ENCODE data around the gene RABGAP1L. TPM values are rescaled to one million over a fixed set of nuclear protein-coding genes. Genes with fewer than 3 reads are reported as not detected.

RABGAP1L gene
- total and polyA plus RNA-seq, 2 of the 8 experiments (the other 6 are each of a cell fraction or from before 2014, with no cell fraction given) = 33.3 to 156 TPM

DNA sequence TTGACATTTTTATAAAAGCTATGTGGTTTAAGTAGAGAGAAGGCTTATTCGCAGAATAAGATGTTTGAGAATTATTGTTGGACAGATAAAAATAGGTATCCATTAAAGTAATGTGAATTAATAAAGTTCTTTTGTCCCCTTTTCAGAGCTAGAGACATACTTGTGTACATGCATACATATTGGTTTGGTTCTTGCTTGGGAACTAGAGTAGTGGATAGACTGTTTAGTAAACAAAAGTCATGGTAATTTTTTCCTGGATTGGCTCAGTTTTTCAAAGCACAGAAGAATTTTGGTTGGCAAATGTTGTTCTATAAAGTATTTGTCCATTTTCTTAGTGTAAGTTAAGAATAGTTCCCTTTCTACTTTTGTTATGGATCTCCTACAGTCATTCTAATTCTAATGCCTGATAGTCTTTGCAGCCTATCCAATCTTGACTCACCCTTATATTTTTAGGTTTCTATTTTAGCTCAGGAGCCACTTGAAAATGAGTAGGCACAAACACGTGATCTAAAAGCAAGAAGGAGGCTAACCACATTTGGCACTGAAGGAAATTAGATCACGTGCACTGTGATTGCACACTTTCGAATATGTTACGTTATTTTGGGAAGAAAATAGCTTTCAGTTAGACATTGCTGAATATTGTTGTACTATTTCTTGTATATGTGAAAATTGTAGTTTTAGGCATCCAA is 47.0 kb downstream of the RABGAP1L start:
- H2BK20ac ChIP-seq (ENCODE audit: low read length) = no peak overlapping the region
- no peak for TF ChIP-seq SUZ12 (IDR thresholded peaks at IDR 0.05; ENCODE audit: low read length)
- TF ChIP-seq SP1 (IDR thresholded peaks at IDR 0.05; ENCODE audit: low read depth, low read length) = no peak
- TF ChIP-seq GABPA (IDR thresholded peaks at IDR 0.05; ENCODE audit: borderline replicate concordance, insufficient read depth, low read length) = no peak
- no peak for TF ChIP-seq RNF2 (IDR thresholded peaks at IDR 0.05; ENCODE audit: borderline replicate concordance, low read depth, low read length, missing control alignments, poor library complexity, severe bottlenecking)
- TF ChIP-seq TAF7 (optimal IDR thresholded peaks at IDR 0.05; ENCODE audit: borderline replicate concordance, low read depth, low read length) = no peak
- no peak for TF ChIP-seq ZNF274 (IDR thresholded peaks at IDR 0.05; ENCODE audit: borderline replicate concordance, extremely low read depth, low read length)
- TF ChIP-seq NRF1 (IDR thresholded peaks at IDR 0.05; ENCODE audit: low read depth, low read length) = no peak
- no peak for TF ChIP-seq BACH1 (IDR thresholded peaks at IDR 0.05; ENCODE audit: low read length)
- no peak for TF ChIP-seq SIX5 (IDR thresholded peaks at IDR 0.05; ENCODE audit: low read depth, low read length)
- TF ChIP-seq, protein P1, sequence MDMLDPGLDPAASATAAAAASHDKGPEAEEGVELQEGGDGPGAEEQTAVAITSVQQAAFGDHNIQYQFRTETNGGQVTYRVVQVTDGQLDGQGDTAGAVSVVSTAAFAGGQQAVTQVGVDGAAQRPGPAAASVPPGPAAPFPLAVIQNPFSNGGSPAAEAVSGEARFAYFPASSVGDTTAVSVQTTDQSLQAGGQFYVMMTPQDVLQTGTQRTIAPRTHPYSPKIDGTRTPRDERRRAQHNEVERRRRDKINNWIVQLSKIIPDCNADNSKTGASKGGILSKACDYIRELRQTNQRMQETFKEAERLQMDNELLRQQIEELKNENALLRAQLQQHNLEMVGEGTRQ (IDR thresholded peaks at IDR 0.05; ENCODE audit: low read length) = no peak
- TF ChIP-seq CREB1 (IDR thresholded peaks at IDR 0.05) = no peak

More for the DNA sequence above, 47.0 kb downstream of the RABGAP1L start:
- no peaks in the 10 kb centered on the region for H3K23me2 ChIP-seq (ENCODE audit: low read depth, low read length)
- no peak overlapping the region for H2AFZ ChIP-seq (ENCODE audit: low read length)
- H2AK5ac ChIP-seq (ENCODE audit: low read depth, low read length) = no peak overlapping the region
- WGBS, 2 experiments (ENCODE audit: extremely low coverage in 1 of 2, insufficient coverage in 1 of 2, insufficient read length in 1 of 2, insufficient replicate concordance in 2 of 2, low coverage in 1 of 2, low lambda C conversion rate in 2 of 2, missing lambda C conversion rate in 1 of 2) = 85% methylated on average over 5 of the region's 5 CpGs; no CpG with 5 or more reads in 1 of the 2 experiments
- H3K79me2 ChIP-seq (ENCODE audit: control insufficient read depth in 1 of 2, insufficient read depth in 2 of 2, low read length in 2 of 2) = peaks cover 0 to 6% of the 10 kb centered on the region in 2 experiments; a peak in 1 of 4 replicates
- H2BK120ac ChIP-seq (replicated peaks; ENCODE audit: low read depth, low read length) = no peak overlapping the region
- H4K20me1 ChIP-seq (replicated peaks in 1 of 2; ENCODE audit: control insufficient read depth in 1 of 2, insufficient read depth in 2 of 2, low read length in 2 of 2) = no peaks in the 10 kb centered on the region
- no peak overlapping the region for H3K56ac ChIP-seq (replicated peaks; ENCODE audit: insufficient read length, low read depth, low read length)
- H3K79me1 ChIP-seq (ENCODE audit: low read depth, low read length) = no peaks in the 10 kb centered on the region
- H4K8ac ChIP-seq (ENCODE audit: extremely low read depth, insufficient read depth, low read length) = no peak overlapping the region
- H3K9me3 ChIP-seq (ENCODE audit: insufficient read depth in 2 of 2, low read depth in 1 of 2, low read length in 1 of 2) = no peaks in the 10 kb centered on the region
- POLR2A ChIA-PET (ENCODE audit: partially characterized antibody) = interaction anchor here (0.7 to 2.0 kb wide), 3 partner anchors 10 to 338 kb away, joined by 3 to 9 read pairs (median 3); partner anchors contain the start of genes GAS5 and ZBTB37
- H4K5ac ChIP-seq (ENCODE audit: insufficient read length, low read depth, low read length) = no peak overlapping the region
- H3K4me1 ChIP-seq (replicated peaks in 1 of 4; ENCODE audit: control insufficient read depth in 3 of 4, insufficient read depth in 4 of 4, low read length in 3 of 4) = peaks cover 0 to 6% (median 0%) of the 10 kb centered on the region in 4 experiments; a peak in 1 of 7 replicates
- no peak overlapping the region for H3K18ac ChIP-seq (ENCODE audit: extremely low read depth, low read length)
- no peak overlapping the region for H3K9ac ChIP-seq (replicated peaks in 1 of 4; ENCODE audit: extremely low read depth in 1 of 4, low read depth in 3 of 4, low read length in 3 of 4)
- no peaks in the 10 kb centered on the region for H3K27me3 ChIP-seq (replicated peaks in 1 of 4; ENCODE audit: control insufficient read depth in 3 of 4, extremely low read depth in 1 of 4, insufficient read depth in 3 of 4, low read length in 3 of 4)
- H3K4me2 ChIP-seq (ENCODE audit: insufficient read depth in 1 of 2, low read depth in 2 of 2, low read length in 2 of 2) = no peak overlapping the region
- H3K4me3 ChIP-seq (ENCODE audit: extremely low read depth in 1 of 4, insufficient read depth in 2 of 4, low read depth in 3 of 4, low read length in 4 of 4) = no peak overlapping the region
- no peak overlapping the region for H3K14ac ChIP-seq (ENCODE audit: insufficient read length)
- CTCF ChIA-PET (ENCODE audit: partially characterized antibody) = interaction anchor here (1.5 to 4.0 kb wide), 4 partner anchors 12 to 56 kb away, joined by 4 to 25 read pairs (median 6); no protein-coding TSS in a partner anchor
- H3K23ac ChIP-seq (ENCODE audit: insufficient read length) = no peak overlapping the region
- no peaks in the 10 kb centered on the region for H3K36me3 ChIP-seq (ENCODE audit: control insufficient read depth in 2 of 4, insufficient read depth in 4 of 4, low read length in 3 of 4)
- no peak overlapping the region for H2BK12ac ChIP-seq (ENCODE audit: low read depth, low read length)
- H2BK15ac ChIP-seq (ENCODE audit: low read length) = no peak overlapping the region
- DNase-seq (ENCODE audit: low read depth in 1 of 2, low spot score in 2 of 2) (no peak), FAIRE-seq (no peak)
- no peak overlapping the region for H3K4ac ChIP-seq (replicated peaks; ENCODE audit: insufficient read length, low read depth, low read length)
- no peak overlapping the region for H4K91ac ChIP-seq (replicated peaks; ENCODE audit: insufficient read length, low read length)
- no peak overlapping the region for H2BK5ac ChIP-seq (ENCODE audit: low read depth, low read length)
- H3K27ac ChIP-seq (ENCODE audit: low read depth, low read length) = no peak overlapping the region

Data from H1 (cell line).